Lower lobe of right lung (tissue), 2 donors: Measurements from ENCODE around the gene CD72. TPM values are rescaled to one million over a fixed set of nuclear protein-coding genes. Genes with fewer than 3 reads are reported as not detected.

Experiments used
- ATAC-seq, 2 donors: fragments of 200-7000 bp; cut with Tn5 transposase; one replicate each; pipeline ENCODE4 v1.9.1; 2020 to 2022; ENCODE audit warnings: mild to moderate bottlenecking in 2 of 2, moderate library complexity in 2 of 2
- DNase-seq: peaks from one replicate; pipeline ENCODE4 v3.0.0-alpha.2; 2020
- H3K27ac ChIP-seq: fragments of 200-600 bp; one replicate; pipeline ENCODE4 v1.8.0; 2022
- H3K27me3 ChIP-seq: fragments of 200-600 bp; one replicate; pipeline ENCODE4 v1.8.0; 2022; ENCODE audit warnings: low read depth
- H3K36me3 ChIP-seq: fragments of 200-600 bp; one replicate; pipeline ENCODE4 v1.8.0; 2022; ENCODE audit warnings: mild to moderate bottlenecking
- H3K4me1 ChIP-seq: fragments of 200-600 bp; one replicate; pipeline ENCODE4 v1.8.0; 2022
- H3K4me3 ChIP-seq: fragments of 200-600 bp; one replicate; pipeline ENCODE4 v1.8.0; 2022; ENCODE audit warnings: mild to moderate bottlenecking
- H3K9me3 ChIP-seq: fragments of 200-600 bp; one replicate; pipeline ENCODE4 v1.8.0; 2022
- intact Hi-C: fragments of 100-400 bp; cut with DNase I; formaldehyde crosslinking; loops from one replicate; pipeline ENCODE4 v1.11.0; 2022
- total RNA-seq: library from RNA; stranded (reverse); fragmentation: NEBNext Ultra II Directional; extraction: Animal tissue kit (Norgen Biotek cat#: 25700); gene quantifications from one replicate; pipeline ENCODE4 v1.2.1, GENCODE V29; 2021
- TF ChIP-seq, protein P1 (sequence below): fragments of 200-600 bp; IDR thresholded peaks from one replicate; pipeline ENCODE4 v1.8.0; 2022; ENCODE audit warnings: antibody characterized with exemption, mild to moderate bottlenecking
- donor health status: DM: no; HTN: yes; CAD: no; lungs with severe emphysema.

CD72 gene
- total RNA-seq, 1 donor from 2014 or later = 4.5 TPM

DNA sequence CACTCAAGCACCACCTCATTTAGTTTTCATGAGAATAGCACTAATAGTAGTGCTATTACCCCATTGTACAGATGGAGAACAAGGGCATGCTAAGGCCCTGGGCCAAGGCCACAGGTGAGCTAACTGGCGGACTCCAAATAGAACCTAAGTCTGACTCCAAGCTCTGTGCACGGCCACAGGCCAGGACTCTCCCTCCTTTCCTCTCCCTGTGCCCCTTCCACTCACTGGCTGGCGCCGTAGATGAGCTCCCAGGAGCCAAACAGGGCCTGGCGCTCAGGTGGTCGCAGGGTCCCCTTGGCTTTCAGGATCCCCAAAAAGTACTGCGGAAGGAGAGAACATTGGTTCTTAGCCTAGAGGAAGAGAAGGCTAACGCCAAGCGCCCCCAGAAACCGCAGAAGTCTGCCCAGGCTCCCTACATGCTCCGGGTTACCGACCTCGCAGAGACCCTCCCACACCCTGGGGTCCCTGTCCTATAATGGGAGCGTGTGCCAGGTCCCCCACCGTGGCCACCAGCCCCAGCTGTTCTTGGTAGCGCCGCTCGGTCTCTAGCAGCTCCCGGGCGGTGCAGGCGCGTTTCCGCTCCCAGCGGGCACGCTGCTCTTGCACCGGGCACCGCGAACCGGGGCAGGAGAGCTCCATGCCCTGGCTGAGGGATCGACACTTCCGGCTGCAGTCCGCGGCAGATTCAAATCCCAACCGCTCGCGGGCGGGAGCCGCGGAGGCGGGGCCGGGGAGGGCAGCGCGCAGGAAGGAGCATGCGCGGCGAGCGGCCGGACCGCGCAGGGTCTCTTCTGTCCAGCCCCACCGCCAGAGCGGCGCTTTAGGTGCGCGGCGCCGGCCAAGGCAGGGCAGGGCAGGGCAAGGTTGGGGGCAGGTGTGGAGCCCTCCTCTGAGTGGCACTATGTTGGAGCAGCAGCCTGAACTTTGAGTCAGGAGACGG is 46.6 kb upstream of the CD72 start, which contains the start of gene ARHGEF39:
Gene ARHGEF39, minus strand, starts transcription at position 665 of the 940 bp plus-strand sequence. Its CDS starts 26 bp downstream, at position 639.
- no peaks in the 10 kb centered on the region for H3K27me3 ChIP-seq
- H3K36me3 ChIP-seq = peaks cover 20% of the 10 kb centered on the region
- H3K27ac ChIP-seq = peak within 1 kb of the TSS; percentile 69
- no peaks in the 10 kb centered on the region for H3K9me3 ChIP-seq
- intact Hi-C loops = no loop called here
- peak within 1 kb of the TSS; percentile 63 for H3K4me3 ChIP-seq
- TF ChIP-seq, protein P1, sequence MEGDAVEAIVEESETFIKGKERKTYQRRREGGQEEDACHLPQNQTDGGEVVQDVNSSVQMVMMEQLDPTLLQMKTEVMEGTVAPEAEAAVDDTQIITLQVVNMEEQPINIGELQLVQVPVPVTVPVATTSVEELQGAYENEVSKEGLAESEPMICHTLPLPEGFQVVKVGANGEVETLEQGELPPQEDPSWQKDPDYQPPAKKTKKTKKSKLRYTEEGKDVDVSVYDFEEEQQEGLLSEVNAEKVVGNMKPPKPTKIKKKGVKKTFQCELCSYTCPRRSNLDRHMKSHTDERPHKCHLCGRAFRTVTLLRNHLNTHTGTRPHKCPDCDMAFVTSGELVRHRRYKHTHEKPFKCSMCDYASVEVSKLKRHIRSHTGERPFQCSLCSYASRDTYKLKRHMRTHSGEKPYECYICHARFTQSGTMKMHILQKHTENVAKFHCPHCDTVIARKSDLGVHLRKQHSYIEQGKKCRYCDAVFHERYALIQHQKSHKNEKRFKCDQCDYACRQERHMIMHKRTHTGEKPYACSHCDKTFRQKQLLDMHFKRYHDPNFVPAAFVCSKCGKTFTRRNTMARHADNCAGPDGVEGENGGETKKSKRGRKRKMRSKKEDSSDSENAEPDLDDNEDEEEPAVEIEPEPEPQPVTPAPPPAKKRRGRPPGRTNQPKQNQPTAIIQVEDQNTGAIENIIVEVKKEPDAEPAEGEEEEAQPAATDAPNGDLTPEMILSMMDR = peak; percentile 22
- peak; percentile 92 to 96 for ATAC-seq
- peaks cover 30% of the 10 kb centered on the region for H3K4me1 ChIP-seq
- peak; percentile 87 for DNase-seq

- intact Hi-C loops = no loop called here
- Histone ChIP-seq H3K9me3 (no peaks in the 10 kb centered on the region), H3K4me1 (peaks cover 42% of the 10 kb centered on the region), H3K27me3 (no peaks in the 10 kb centered on the region), H3K4me3 (no peak overlapping the region), H3K36me3 (peaks cover 21% of the 10 kb centered on the region), H3K27ac (no peak overlapping the region)
- TF ChIP-seq, protein P1 = no peak
- no peak for ATAC-seq
- no peak for DNase-seq
These were observed 44.2 kb upstream of the CD72 start for GRCh38 chr9:35662437-35662836.

DNA sequence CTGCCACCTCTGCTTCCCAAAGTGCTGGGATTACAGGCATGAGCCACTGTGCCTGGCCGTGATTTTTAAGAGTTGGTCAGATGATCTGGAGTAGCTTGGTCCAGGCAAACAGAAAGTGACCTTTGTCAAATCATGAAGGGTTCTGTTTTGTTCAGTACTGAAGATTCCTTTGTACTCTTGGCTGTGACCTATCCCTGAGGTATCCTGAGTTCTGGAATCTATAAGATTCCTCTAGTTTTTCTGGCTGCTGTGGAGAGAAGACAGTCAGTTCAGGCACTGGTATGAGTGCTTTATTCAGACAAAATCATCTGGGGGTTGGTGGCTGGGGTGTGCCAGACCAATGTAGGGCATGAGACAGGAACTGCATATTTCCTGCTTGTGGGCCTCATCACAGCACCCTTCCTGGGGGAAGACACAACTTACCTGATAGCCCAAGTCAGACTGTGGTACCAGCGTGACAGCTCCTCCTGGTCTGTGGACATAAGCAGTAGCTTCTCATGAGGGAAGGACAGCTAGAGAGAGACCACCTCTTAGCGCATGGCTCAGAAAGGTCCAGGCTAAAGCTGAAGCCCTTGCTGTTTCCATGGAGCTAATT is 43.6 kb upstream of the CD72 start:
- Histone ChIP-seq H3K27ac (peak overlapping the region; percentile 33), H3K4me1 (peaks cover 48% of the 10 kb centered on the region), H3K27me3 (no peaks in the 10 kb centered on the region), H3K36me3 (peaks cover 21% of the 10 kb centered on the region), H3K9me3 (no peaks in the 10 kb centered on the region), H3K4me3 (no peak overlapping the region)
- DNase-seq (no peak), ATAC-seq (no peak)
- TF ChIP-seq, protein P1 = no peak
- intact Hi-C loops = no loop called here

DNA sequence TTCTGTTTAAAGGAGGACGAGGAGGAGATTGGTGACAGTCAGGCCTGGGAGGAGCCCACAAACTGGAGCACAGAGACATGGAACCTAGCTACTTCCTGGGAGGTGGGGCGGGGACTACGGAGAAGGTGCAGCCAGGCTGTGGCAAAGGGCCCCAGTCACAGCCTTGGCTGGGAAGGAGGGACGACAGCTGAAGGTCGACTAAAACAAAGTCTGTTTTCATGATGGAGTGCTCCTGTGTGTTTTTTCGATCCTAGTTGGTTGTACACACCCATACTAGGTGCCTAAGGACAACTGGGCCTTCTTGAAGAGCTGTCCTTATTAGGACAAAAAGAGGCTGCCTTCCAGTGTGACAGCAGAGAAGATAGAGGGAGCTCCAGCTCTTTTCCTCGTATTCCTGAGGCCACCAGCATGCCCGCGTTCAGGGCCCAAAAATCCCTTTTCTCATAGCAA is 42.8 kb upstream of the CD72 start:
- TF ChIP-seq, protein P1 = peak; percentile 31
- ATAC-seq (no peak), DNase-seq (no peak)
- H3K4me1 ChIP-seq = peaks cover 46% of the 10 kb centered on the region
- peak overlapping the region; percentile 42 for H3K27ac ChIP-seq
- H3K36me3 ChIP-seq = peaks cover 21% of the 10 kb centered on the region
- intact Hi-C loops = no loop called here
- no peak overlapping the region for H3K4me3 ChIP-seq
- no peaks in the 10 kb centered on the region for H3K9me3 ChIP-seq
- H3K27me3 ChIP-seq = no peaks in the 10 kb centered on the region

- Histone ChIP-seq H3K36me3 (peaks cover 21% of the 10 kb centered on the region), H3K9me3 (no peaks in the 10 kb centered on the region), H3K4me3 (peak overlapping the region; percentile 85), H3K27me3 (no peaks in the 10 kb centered on the region), H3K27ac (peak overlapping the region; percentile 97), H3K4me1 (peaks cover 34% of the 10 kb centered on the region)
- ATAC-seq (no peak), DNase-seq (no peak)
- TF ChIP-seq, protein P1 = no peak
- intact Hi-C loops = no loop called here
These were observed 41.1 kb upstream of the CD72 start for GRCh38 chr9:35659340-35659739.
